CD4-positive, alpha-beta T cell treated with Interleukin-6 at 100 ng/mL for 8 hours (primary cell): Measurements from ENCODE around the gene SGTB.
"Not testable (repeated sequence)": the region's sequence is repeated elsewhere in the genome, so short reads cannot be mapped to it uniquely, and the experiment has no call there.

Experiments used
- DNase-seq: peaks from one replicate; pipeline ENCODE4 v3.0.0-alpha.2; 2020; ENCODE audit warnings: mixed read lengths, low spot score

The SGTB gene

DNA sequence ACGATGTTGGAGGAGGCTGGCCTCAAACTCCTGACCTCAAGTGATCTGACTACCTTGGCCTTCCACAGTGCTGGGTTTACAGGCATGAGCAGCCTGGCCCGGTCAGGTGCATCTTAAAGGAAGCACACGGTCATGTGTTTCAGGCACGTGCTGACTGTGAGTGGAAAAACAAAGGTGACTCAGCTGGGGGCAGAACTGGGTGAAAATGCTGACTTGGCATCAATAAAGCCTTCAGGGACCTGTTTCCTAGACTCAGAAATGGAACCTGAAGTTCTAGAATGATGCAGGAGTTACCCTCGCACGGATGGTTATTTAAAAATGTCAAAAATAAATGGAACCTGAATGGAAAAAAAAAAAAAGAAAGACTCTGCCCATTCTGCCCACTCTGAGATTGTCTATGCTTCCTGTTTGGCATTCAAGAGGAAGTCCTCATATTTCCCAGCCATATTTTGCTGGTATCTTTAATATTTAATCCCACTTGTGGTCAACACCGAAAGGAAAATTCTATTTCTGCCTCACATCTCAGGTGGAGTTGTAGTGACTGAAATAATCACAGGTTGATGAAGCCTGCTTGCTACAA, 12.4 kb upstream of the SGTB start:
- DNase-seq: not testable (repeated sequence)

DNA sequence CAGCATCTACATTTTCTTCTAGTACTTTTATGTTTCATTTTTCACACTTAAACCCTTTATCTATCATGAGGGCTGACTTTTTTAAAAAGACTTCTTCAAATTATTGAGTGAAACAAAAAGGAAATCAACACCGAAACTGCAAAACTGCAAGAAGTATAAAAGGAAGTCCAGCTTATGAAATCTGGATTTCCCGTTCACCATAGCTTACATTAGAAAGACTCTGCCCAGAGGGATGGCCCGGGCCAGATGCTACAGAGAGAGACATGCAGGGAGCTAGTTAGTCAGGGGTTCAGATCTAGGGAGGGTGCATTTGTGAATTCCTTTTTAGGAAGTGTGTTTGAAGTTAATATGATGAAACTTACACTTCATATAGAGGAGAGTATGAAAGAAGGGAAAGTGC, 10.1 kb upstream of the SGTB start:
- not testable (repeated sequence) for DNase-seq

DNA sequence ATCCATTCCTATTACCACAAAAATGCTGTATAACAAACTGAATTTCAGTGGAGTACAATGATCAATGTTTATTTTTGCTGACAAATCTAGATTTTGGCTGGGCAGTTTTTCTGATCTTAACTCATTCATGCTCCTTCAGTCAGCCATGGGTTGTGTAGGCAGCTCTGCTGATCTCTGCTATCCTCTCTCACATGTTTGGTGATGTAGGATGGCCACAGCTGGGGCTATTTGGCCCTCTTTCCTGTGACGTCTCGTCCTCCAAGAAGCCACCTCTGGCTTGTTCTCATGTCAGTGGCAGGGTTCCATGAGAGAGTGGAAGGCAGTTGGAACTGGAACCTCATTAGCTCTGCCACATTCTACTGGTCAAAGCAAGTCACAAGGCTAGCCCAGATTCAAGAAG, 9.0 kb upstream of the SGTB start:
- no peak for DNase-seq

DNA sequence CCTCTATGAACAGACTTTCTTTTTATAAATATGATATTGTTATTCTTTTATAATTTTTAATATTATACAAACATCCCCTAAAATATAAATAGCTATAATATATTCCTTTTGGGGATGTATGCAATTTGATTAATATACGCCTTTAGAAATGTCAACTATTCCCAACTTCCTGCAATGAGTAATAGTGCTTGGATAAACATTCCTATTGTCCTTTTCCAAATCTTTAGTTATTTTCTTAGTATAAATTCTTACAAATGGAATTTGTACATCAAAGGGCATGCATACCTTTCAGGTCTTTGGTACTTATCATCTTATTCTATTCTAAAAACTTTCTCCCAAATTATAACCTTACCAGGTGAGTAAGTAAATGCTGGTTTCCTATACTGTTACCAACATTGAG, 6.3 kb upstream of the SGTB start:
- no peak for DNase-seq

DNA sequence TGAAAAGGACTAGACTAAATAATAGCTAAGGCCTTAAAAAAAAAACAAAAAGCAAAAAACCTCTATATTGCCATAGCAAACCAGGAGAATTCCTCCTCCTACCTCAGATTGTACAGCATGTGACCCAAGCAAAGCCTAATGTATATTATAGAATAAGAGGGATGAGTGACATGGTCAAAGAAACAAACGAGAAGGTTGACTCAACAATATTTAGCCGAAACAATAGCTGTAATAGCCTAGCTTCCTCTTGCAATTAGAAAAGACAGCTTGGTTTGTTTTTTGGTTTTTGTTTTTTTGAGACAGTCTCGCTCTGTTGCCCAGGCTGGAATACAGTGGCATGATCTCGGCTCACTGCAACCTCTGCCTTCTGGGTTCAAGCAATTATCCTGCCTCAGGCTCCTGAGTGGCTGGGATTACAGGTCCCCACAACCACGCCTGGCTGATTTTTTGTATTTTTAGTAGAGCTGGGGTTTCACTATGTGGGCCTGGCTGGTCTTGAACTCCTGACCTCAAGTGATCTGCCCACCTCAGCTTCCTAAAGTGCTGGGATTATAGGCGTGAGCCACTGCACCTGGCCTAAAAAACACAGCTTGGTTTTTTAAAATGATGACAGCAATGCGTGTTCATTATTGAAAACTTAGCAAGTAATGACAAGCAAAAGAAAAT, 5.7 kb upstream of the SGTB start:
- no peak for DNase-seq

DNA sequence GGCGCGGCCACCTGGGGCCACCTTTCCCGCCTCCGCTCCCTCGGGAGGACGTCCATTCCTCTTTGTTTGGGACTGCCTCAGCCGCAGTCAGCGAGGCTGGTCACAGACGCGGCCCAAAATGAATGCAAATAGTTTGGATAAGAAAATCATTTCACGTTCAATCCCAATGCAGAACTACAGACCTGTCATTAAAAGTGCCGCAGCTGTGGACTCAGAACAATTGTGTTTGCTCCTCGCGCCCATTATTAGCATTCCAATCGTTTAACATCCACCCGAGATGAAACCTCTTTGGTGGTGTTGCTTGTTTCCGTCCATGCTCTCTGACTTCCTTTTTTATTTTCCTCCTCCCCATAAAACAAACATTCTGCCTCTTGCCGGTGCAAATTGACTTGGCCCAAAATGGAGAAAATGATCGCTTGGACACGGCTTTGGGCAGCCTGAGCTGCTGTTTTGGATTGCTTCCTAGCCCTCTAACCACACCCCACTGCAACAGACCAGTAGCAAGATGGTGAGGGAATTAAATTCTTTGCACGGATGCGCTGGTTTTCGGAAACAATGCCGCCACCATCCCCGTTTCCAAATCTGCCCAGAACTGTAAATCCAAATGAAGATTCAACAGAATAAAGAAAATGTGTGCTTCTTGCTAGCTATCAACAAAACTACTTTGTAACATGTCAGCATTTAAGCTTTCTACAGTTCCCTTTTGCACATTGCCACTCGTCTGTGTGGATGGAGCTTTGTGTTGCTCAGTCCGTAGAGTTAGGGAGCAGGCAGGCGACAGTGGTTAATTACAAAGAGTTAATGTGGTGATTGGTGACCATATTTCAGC, 880 bp upstream of the SGTB start:
- no peak for DNase-seq

DNA sequence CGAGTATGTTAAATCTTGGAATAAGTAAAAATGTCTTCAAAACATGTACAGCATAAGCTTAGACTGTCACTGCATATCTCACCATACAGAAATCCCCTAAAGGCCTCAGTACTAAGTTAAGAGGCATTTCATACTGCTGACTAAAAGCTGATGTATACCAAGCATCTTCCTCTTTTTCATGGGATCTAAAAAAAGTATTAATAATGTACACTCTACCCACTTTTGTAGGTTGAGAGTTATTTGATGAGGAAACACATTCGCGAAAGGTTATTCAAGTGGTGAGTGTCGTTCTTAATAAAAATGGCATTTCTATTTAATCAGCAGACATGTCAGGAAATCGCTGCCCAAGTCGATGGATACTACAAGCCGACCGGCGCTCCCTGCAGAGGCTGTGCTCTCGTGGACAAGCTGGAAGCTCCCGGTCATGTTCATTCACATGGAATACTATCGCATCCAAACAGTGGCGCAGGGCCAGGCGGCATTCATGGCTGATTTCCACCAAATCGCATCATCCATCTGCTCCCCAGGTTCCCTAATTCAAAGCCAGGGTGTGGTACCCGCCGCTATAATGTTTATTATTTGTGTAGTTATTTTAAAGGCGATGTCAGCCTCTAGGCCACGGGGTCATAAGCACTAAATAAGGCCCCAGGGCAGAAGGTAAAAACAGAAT, 724 bp downstream of the SGTB start:
- no peak for DNase-seq

DNA sequence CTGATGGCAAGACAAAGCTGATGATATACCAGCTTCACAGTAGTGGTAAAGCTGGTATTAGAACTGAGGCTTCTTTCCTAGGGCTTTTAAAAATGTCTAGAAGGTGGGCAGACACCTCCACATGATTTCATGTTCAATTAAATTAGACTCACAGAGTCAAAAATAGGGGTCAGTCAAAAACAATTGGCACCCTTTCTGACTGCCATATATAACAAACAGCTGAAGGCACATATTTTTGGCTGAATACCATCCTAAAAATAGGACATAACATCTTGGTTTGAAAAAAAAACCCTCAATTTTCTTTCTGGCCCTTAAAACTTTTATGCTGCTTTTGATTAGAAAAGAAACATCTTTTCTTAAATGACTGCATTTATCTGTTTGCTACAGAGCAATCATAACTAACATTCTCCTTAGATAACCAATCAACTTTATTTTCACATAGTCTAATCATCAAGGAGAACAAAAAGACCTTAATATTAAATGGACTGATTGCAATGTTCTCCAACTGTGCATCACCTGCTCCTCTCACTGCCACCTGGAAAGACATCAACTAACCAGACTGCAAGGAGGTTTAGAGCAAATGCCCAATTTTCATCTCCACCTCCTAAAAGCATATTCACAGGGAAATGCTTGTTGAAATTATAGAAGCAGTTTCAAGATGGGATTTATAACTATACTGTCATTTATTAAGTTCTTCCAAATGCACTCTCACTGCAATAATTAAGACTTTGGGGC, 3.2 kb downstream of the SGTB start:
- no peak for DNase-seq

DNA sequence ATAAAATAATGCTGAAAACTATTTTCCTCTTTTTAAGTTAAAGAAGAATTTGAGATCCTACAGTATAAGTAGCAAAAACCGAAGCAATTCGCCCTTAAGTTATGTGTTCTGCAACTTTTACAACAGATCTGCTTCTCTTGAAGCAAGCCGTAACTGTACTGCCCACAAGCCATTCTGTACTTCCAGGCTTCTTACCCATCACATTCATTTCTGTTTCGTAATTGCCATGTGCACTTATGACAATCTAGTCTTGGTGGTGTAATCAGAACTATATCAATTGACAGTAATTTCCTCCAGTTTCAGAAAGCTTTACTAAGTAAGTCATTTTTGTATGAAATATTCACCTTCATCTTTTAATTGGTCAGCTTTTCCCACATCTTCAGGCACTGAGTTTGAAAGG, 13.8 kb downstream of the SGTB start:
- DNase-seq: no peak

DNA sequence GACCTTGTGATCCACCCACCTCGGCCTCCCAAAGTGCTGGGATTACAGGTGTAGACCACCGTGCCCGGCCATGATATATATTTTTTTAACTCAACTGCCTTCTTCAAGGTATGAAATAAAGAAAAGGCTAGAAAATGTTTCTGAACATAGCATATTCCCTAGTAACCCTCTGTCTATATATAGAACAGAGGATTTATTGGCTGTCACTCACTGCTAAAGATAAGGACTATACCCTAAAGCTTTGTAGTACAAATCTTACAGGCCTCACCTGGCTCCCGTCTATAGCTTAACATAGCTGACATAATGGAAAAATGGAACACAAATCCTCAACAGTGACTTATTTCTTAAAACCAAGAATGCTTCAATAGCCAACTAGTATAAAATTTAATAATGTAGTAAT, 14.2 kb downstream of the SGTB start:
- no peak for DNase-seq

DNA sequence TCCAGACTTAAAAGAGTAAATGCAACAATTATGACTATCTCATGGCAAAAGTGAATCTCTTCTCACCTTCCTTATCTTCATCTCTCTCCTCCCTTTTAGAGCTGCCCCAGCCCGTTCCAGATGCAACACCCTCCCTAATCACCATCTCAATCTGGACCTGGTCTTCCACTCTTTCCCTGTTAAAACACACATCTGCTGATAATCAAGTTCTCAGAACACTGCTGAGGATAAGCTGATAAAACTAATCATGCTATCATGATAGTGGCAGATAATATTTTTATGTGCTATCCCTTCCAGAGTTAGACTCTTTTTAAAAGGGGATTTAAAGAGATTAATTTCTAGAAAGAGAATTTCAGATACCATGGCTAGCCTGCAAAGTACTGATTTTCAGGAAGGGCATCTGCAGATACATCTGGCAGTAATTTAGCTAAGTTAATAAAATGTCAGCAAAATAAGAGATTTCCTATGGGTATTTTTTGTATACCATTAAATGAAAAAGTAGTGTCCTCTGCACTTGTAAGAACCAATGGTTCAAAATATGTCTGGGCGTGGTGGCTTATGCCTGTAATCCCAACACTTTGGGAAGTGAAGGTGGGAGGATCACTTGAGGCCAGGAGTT, 17.2 kb downstream of the SGTB start:
- no peak for DNase-seq

DNA sequence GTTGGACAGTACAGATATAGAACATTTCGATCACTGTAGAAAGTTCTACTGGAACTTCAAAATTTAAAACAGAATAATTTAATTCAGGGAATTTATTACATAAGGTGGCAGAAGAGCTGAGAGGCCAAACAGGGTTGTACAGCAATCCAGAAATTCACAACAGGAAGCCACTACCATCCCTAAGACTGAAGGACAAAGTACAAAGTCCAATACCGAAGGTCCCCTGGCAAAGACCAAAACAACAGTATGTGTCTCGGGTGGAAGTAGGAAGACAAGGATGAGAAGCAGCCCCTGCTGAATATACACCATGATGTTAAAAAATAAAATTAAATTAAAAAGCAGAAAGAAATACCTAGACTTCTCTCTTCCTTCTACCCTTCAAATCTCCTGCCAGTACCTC, 19.9 kb downstream of the SGTB start:
- no peak for DNase-seq

DNA sequence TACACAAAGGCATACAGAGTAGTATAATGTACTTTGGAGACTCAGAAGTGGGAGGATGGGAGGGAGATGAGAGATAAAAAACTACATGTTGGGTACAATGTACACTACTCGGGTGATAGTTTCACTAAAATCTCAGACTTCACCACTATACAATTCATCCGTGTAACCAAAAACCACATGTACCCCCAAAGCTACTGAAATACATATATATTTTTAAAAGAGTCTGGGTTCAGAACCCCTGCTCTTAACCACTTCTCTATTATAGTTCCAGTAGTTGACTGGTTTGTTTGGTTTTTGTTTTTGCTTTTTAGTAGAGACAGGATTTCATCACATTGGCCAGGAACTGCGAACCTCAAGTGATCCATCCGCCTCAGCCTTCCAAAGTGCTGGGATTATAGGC, 22.6 kb downstream of the SGTB start:
- DNase-seq: no peak

DNA sequence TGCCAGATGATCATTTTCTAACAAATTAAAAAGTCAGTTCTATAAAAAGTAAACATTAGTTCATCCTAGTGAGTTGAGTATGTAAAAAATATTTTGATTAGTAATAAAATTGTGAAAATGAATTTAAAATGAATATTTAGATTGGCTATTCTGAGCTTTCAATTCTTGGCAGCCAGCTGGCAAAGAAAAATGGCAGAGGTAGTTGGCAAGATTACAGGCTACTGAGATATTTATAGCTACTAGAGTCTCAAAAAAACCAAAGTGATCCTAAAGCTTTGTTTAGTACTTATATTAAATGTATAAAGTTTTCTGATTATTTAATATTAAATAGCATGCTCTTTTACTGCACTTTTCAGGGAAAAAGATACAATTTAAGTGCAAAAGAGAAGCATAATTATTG, 25.0 kb downstream of the SGTB start:
- no peak for DNase-seq

DNA sequence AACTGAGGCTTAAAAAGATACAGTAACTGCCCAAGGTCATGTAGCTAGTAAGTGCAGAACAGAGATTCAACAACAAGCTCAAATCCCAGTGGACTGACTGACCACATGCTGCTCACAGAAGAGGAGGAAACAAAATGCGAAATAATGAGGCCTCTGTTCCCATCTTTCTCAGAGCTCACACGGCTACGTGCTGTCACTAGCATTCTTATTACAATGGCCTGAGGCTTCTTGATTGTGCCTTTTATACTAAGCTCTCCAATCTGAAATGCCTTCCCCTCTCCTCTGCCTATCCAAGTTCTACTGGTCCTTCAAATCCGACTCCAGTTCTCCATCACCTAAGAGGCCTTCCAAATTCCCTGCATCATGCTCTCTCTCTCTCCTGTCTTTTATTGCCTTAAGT, 26.0 kb downstream of the SGTB start:
- DNase-seq: no peak

DNA sequence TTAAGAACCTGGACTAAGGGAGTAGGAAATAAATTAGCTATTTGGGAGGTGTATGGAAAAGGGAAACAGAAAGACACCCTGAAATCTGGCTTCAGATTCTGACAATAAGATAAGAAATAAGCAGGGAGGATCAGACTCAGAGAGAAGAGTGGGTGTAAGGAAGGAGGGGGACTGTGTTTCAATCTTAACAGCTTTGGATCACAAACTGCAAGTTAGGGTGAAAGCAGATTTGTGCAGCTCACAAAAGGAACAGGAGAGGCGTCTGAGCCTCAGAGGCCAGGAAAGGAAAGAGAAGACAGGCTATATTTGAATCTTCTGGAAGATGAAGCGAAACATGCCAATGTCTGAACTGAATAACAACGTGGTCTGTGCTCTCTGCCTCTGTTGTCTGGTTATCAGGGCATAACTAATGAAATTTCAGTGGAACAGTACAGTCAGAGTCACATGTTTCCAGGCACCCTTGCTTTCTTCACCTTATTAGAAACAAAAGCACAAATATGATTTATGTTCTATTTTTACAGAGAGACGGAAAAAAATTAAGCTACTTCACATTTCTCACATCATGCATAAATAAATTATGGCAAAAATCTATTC, 26.6 kb downstream of the SGTB start:
- DNase-seq: no peak

DNA sequence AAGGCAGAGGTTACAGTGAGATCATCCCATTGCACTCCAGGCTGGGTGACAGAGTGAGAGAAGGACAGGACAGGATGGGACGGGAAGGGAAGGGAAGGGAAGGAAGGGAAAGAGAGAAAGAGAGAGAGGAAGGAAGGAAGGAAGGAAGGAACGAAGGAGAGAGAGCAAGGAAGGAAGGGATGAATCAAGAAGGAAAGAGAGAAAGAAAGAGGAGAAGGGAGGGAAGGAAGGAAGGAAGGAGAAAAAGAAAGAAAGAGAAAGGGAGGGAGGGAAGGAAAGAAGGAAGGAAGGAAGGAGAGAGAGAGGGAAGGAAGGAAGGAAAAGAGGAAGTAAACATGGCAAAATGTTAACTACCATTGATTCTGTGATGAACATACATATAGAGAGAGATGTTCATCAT, 28.8 kb downstream of the SGTB start:
- no peak for DNase-seq

DNA sequence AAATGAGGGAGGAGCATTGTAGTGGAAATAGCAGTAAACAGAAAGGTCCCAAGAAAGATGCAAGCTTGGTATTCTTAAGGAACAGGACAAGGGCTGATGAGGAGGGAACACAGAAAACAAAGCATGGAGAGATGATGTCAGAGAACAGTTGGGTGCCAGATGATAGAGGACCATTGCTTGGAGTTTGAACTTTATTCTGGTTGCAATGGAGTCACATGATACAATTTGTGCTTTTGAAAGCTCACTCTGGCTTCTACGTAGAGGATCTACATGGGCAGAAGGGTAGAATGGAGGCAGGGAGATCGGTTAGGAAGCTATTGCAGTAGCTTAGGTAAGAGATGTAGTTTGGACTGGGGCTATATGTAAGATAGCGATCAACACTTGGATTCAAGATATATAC, 39.8 kb downstream of the SGTB start:
- no peak for DNase-seq

DNA sequence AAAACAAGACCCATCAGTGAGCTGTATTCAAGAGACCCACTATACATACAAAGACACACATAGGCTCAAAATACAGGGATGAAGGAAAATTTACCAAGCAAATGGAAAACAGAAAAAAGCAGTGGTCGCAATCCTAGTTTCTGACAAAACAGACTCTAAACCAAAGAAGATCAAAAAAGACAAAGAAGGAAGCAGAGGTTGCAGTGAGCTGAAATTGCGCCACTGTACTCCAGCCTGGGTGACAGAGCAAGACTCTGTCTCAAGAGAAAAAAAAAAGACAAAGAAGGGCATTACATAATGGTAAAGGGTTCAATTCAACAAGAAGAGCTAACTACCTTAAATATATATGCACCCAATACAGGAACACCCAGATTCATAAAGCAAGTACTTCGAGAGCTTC, 45.9 kb downstream of the SGTB start:
- DNase-seq: not testable (repeated sequence)

DNA sequence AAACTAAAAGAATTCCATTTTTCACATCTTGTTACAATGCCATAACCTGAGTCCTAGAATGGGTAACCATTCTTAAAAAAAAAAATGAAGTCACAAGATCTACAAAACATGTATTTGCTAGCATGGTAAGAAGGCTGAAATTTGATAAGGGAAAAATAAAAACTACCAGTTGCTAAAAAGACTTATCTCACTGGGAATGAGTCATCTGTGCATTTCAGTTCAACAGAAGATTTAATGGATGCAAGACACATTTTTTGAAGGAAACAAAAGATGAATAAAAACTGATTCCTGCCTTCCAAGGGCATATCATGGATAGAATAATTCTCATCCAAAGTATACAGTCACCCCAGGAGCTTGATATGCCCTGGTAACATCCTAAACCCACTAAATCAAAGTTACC, 47.2 kb downstream of the SGTB start:
- no peak for DNase-seq

DNA sequence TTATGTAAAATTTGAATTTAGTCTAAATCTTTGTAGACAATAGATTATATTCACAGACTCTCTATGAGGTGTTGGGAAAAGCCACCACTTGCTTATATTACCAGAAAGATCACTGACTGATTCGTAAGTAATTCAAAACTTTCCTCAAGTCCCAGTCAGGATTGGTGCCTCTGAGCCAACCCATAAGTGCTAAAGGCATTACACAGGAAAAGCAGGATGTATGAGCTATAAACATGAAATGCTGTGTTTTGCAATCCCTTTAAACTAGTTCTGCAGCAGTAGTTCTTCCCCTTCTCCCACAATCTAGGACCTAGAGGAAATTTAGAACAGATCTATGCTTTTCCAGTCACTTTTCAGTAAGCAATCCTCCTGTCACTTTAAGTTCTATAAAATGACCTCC, 49.1 kb downstream of the SGTB start:
- no peak for DNase-seq
